ENCODE data around the gene SLC2A9. TPM values are rescaled to one million over a fixed set of nuclear protein-coding genes. Genes with fewer than 3 reads are reported as not detected.

Gene SLC2A9
- total RNA-seq, 1 donor from 2014 or later = 19.0 TPM

DNA sequence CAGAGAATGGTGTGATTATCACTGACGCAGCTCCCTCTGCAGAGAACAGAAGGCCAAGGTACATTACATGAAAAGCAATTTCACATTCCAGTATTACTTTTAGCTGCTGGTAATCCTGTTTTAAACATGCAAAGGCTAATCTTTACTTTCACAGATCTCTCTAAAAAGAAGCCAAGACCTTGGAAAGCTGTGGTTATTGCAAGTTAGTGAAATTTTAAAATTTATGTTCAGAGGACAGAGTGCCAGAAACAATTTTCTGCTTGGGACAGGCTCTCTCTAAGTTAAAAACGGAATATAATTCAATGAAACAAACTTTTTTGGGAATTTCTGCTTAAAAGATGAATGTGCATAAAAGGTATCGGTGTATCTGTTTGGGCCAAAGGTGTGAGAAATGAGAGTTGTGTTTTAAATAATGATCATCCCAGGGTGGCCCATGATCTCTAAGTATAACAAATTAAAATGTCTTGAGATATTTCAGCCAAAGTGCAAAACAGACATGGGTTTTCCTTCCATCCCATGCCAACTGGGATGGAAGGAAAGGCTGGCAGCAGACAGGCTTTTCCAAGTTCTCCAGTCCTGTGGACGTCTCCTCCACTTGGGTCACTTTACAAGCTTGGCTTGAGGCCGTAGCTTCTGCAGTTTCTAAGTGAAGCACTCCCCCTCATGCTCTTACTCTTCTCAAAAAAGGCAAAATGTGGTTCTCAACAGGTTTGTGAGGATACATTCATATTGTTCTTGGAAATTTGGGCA, 121.8 kb downstream of the SLC2A9 start:
- intact Hi-C loops (cut with DNase I) = no loop called here
- no peak overlapping the region for H3K4me3 ChIP-seq
- H3K9me3 ChIP-seq = no peaks in the 10 kb centered on the region
- no peak overlapping the region for H3K27ac ChIP-seq
- ATAC-seq = no peak
- peaks cover 3% of the 10 kb centered on the region for H3K4me1 ChIP-seq
- no peak for DNase-seq
- no peaks in the 10 kb centered on the region for H3K27me3 ChIP-seq
- no peaks in the 10 kb centered on the region for H3K36me3 ChIP-seq
- TF ChIP-seq, protein P1, sequence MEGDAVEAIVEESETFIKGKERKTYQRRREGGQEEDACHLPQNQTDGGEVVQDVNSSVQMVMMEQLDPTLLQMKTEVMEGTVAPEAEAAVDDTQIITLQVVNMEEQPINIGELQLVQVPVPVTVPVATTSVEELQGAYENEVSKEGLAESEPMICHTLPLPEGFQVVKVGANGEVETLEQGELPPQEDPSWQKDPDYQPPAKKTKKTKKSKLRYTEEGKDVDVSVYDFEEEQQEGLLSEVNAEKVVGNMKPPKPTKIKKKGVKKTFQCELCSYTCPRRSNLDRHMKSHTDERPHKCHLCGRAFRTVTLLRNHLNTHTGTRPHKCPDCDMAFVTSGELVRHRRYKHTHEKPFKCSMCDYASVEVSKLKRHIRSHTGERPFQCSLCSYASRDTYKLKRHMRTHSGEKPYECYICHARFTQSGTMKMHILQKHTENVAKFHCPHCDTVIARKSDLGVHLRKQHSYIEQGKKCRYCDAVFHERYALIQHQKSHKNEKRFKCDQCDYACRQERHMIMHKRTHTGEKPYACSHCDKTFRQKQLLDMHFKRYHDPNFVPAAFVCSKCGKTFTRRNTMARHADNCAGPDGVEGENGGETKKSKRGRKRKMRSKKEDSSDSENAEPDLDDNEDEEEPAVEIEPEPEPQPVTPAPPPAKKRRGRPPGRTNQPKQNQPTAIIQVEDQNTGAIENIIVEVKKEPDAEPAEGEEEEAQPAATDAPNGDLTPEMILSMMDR (IDR thresholded peaks at IDR 0.05) = no peak

DNA sequence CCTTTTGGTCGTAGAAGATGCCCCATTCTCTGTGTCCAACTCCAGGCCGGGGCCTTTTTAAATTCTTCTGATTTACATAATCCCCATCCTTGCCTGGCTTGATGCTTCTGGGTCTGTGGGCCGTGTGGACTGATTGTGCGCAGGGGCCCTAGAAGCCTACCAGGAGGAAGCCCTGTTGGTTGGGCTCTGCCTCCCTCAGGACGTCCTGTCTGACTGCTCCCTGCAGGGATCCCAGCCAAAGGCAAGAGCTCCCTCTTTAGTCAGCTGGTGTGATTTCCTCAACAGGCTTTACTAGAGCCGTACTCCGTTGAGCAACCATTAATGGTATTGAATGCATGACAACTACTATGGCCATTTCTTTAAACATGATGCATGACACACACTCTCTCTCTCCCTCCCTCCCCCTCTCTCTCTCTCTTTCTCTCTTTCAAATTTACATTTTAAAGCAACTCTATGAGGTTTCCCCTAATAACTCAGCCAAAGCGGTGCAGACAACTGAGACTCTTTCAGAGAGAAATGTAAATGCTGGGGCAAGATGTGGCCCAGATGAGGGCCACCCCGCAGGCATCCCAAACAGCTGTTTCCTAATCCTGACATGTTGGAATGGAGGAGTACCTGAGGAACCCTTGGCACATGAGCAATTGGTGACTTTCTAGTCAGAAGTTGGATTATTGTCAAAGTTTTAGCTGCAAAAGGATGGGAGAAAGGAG, 122.5 kb downstream of the SLC2A9 start:
- no peak for DNase-seq
- Histone ChIP-seq H3K27me3 (no peaks in the 10 kb centered on the region), H3K4me1 (peaks cover 3% of the 10 kb centered on the region), H3K36me3 (no peaks in the 10 kb centered on the region), H3K9me3 (no peaks in the 10 kb centered on the region), H3K27ac (no peak overlapping the region), H3K4me3 (no peak overlapping the region)
- intact Hi-C loops (cut with DNase I) = no loop called here
- ATAC-seq = peak; percentile 90
- TF ChIP-seq, protein P1 (IDR thresholded peaks at IDR 0.05) = peak; percentile 45

DNA sequence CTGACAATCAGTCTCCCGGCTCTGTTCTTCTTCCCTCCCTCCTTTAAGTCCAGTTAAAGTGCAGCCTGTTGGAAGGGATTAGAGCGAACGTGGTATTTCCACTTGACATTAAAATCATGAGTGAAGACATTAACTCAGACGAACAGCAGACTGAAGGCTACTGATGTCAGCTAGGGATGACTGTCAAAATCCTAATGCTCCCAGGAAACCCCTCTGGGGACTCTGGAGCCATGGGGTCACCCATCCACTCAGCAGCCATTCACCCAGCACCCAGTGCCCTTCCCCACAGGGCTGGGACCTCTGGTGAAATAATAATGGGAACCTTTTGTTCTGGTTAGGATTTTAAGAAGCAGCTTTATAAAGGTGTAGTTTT, 126.0 kb downstream of the SLC2A9 start:
- ATAC-seq = no peak
- Histone ChIP-seq H3K4me3 (no peak overlapping the region), H3K9me3 (no peaks in the 10 kb centered on the region), H3K27ac (no peak overlapping the region), H3K36me3 (no peaks in the 10 kb centered on the region), H3K27me3 (no peaks in the 10 kb centered on the region), H3K4me1 (no peaks in the 10 kb centered on the region)
- intact Hi-C loops (cut with DNase I) = no loop called here
- no peak for DNase-seq
- TF ChIP-seq, protein P1 (IDR thresholded peaks at IDR 0.05) = no peak

DNA sequence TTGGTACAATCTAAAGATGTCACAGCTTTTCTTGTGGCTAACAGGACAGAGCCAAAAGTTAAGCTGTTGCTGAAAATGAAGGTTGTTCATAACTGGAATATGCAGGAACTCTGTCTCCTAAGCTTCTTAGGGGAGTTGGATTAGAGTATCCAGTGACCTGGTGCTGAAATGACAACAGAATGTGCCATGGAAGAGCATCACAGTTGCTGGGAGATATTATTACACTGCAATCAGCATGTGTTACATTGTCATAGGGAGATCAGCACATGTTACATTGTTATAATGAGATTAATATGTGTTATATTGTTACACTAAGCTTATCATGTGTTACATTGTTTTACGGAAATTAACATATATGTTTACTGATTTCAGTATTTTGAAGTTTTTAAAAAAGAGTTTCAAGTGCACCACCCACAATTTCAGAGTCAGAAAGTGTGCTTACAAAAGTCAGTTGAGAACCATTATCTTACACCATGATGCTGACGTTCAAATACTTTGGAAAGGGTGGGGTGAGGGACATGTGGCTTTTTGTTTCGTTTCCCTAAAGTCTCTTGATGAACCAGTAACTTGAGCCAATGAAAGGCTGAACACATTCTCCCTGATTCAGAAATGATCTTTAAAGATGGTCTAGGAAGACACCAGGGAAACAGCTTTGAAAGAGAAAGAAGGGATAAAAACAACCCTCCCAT, 126.5 kb downstream of the SLC2A9 start:
- no peak for DNase-seq
- Histone ChIP-seq H3K36me3 (no peaks in the 10 kb centered on the region), H3K9me3 (no peaks in the 10 kb centered on the region), H3K27ac (no peak overlapping the region), H3K4me1 (no peaks in the 10 kb centered on the region), H3K27me3 (no peaks in the 10 kb centered on the region), H3K4me3 (no peak overlapping the region)
- TF ChIP-seq, protein P1 (IDR thresholded peaks at IDR 0.05) = no peak
- ATAC-seq = peak; percentile 34
- intact Hi-C loops (cut with DNase I) = no loop called here

DNA sequence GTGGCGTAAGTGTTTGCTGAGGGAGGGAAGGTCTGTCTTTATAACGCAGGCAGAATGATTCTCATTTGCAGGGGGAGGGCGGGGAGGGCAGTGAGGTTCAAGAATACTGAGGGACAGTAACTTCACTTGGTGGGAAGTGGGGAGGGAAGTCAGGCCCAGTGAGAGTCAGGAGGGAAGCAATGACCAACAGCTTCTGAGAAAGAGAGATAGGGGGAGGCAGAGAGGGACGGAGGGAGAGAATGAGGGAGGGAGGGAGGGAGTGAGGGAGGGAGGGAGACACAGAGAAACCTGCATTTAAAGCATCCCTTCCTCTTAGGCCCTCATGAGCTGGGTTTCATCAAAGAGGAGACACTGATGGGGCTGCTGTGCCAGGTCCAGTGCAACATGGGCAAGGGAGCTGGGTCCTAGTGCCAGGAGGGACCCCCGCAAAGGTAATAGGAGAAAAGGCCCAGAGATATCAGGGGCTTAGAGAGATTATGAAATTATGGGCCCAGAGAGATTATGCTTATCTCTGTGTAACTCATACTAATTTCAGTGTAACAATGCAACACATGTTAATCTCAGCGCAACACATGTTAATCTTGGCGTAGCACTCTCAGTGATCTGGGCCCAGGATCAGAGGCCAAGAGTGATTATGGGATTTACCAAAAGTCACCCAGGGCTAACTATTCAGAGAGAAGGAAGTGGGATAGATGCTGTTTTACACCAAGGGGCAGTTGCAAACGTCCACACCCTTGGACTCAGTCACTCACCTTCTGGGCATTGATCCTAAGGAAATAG, 127.8 kb downstream of the SLC2A9 start:
- Histone ChIP-seq H3K36me3 (no peaks in the 10 kb centered on the region), H3K27me3 (no peaks in the 10 kb centered on the region), H3K27ac (no peak overlapping the region), H3K4me1 (no peaks in the 10 kb centered on the region), H3K9me3 (no peaks in the 10 kb centered on the region), H3K4me3 (no peak overlapping the region)
- DNase-seq (no peak), ATAC-seq (no peak)
- TF ChIP-seq, protein P1 (IDR thresholded peaks at IDR 0.05) = no peak
- intact Hi-C loops (cut with DNase I) = no loop called here

Measured in upper lobe of right lung (tissue), 1 donor.